ENCODE results near the gene SLC25A42.
"Not testable (repeated sequence)": the region's sequence is repeated elsewhere in the genome, so short reads cannot be mapped to it uniquely, and the experiment has no call there.

SLC25A42 gene

GRCh38 chr19:19106938-19107337 is 43.1 kb downstream of the SLC25A42 start:
- not testable (repeated sequence) for DNase-seq

- no peak for DNase-seq
Observed at GRCh38 chr19:19107654-19108053, 43.9 kb downstream of the SLC25A42 start.

- no peak for DNase-seq
Observed at GRCh38 chr19:19109601-19110000, 45.8 kb downstream of the SLC25A42 start.

GRCh38 chr19:19110410-19111135 is 46.8 kb downstream of the SLC25A42 start:
- peak in 1 of 4 experiments; percentile 16 for DNase-seq

- DNase-seq, result no peak
Observed at GRCh38 chr19:19111136-19111835, 47.5 kb downstream of the SLC25A42 start.

GRCh38 chr19:19111967-19112580 is 48.3 kb downstream of the SLC25A42 start:
- DNase-seq, result no peak

- DNase-seq, result no peak
Observed at GRCh38 chr19:19113040-19113626, 49.3 kb downstream of the SLC25A42 start.

- DNase-seq, result peak in 3 of 4 experiments; percentile 14 to 38 (median 23)
Observed at GRCh38 chr19:19115954-19116353, 52.2 kb downstream of the SLC25A42 start.

GRCh38 chr19:19119325-19120237 is 55.8 kb downstream of the SLC25A42 start:
- no peak for DNase-seq

- no peak for DNase-seq
Observed at GRCh38 chr19:19120308-19121231, 56.8 kb downstream of the SLC25A42 start.

GRCh38 chr19:19121371-19121770 is 57.6 kb downstream of the SLC25A42 start:
- DNase-seq, result no peak

- no peak for DNase-seq
Observed at GRCh38 chr19:19122902-19123301, 59.1 kb downstream of the SLC25A42 start.

GRCh38 chr19:19123386-19123785 is 59.6 kb downstream of the SLC25A42 start:
- no peak for DNase-seq

- no peak for DNase-seq
Observed at GRCh38 chr19:19126102-19126501, 62.3 kb downstream of the SLC25A42 start.

GRCh38 chr19:19131989-19132388 is 68.2 kb downstream of the SLC25A42 start:
- no peak for DNase-seq

GRCh38 chr19:19132912-19133311 is 69.1 kb downstream of the SLC25A42 start:
- no peak for DNase-seq

GRCh38 chr19:19133985-19134384 is 70.2 kb downstream of the SLC25A42 start:
- no peak for DNase-seq

- DNase-seq, result peak in 1 of 4 experiments; percentile 45
Observed at GRCh38 chr19:19134687-19135158, 70.9 kb downstream of the SLC25A42 start.

- DNase-seq, result not testable (repeated sequence)
Observed at GRCh38 chr19:19135713-19136112, 71.9 kb downstream of the SLC25A42 start.

GRCh38 chr19:19137556-19138108 is 73.8 kb downstream of the SLC25A42 start:
- no peak for DNase-seq

Data from activated naive CD4-positive, alpha-beta T cell (primary cell).